HG03460 (cell line): ENCODE data around the gene CLNK.

Source experiments
- ATAC-seq: cut with Tn5 transposase; IDR thresholded peaks from one replicate; pipeline ENCODE4 v1.9.1; 2021; ENCODE audit not compliant: unreplicated experiment

The CLNK gene

GRCh38 chr4:10664408-10664807 lies 20.2 kb downstream of the CLNK start:
- no peak for ATAC-seq

GRCh38 chr4:10662937-10663336 lies 21.6 kb downstream of the CLNK start:
- ATAC-seq, result no peak

GRCh38 chr4:10661047-10661446 lies 23.5 kb downstream of the CLNK start:
- no peak for ATAC-seq

- no peak for ATAC-seq
These were observed 25.3 kb downstream of the CLNK start for GRCh38 chr4:10659251-10659650.

- no peak for ATAC-seq
These were observed 27.6 kb downstream of the CLNK start for GRCh38 chr4:10656988-10657387.

GRCh38 chr4:10656420-10656819 lies 28.1 kb downstream of the CLNK start:
- ATAC-seq, result no peak

GRCh38 chr4:10655968-10656367 lies 28.6 kb downstream of the CLNK start:
- no peak for ATAC-seq

GRCh38 chr4:10648479-10648878 lies 36.1 kb downstream of the CLNK start:
- no peak for ATAC-seq

- no peak for ATAC-seq
These were observed 36.7 kb downstream of the CLNK start for GRCh38 chr4:10647846-10648245.

GRCh38 chr4:10643600-10644425 lies 40.8 kb downstream of the CLNK start:
- ATAC-seq, result no peak

- no peak for ATAC-seq
These were observed 43.9 kb downstream of the CLNK start for GRCh38 chr4:10640561-10641201.

- ATAC-seq, result no peak
These were observed 44.9 kb downstream of the CLNK start for GRCh38 chr4:10639664-10640063.

- no peak for ATAC-seq
These were observed 45.5 kb downstream of the CLNK start for GRCh38 chr4:10639100-10639499.

- no peak for ATAC-seq
These were observed 49.5 kb downstream of the CLNK start for GRCh38 chr4:10635091-10635490.

GRCh38 chr4:10629394-10629793 lies 55.2 kb downstream of the CLNK start:
- ATAC-seq, result peak; percentile 54

GRCh38 chr4:10625131-10625530 lies 59.4 kb downstream of the CLNK start:
- ATAC-seq, result no peak

- no peak for ATAC-seq
These were observed 60.7 kb downstream of the CLNK start for GRCh38 chr4:10623862-10624261.

- ATAC-seq, result no peak
These were observed 61.3 kb downstream of the CLNK start for GRCh38 chr4:10623241-10623640.

- no peak for ATAC-seq
These were observed 61.8 kb downstream of the CLNK start for GRCh38 chr4:10622728-10623127.

GRCh38 chr4:10620935-10621488 lies 63.6 kb downstream of the CLNK start:
- ATAC-seq, result no peak

- no peak for ATAC-seq
These were observed 64.7 kb downstream of the CLNK start for GRCh38 chr4:10619855-10620254.

GRCh38 chr4:10619220-10619619 lies 65.3 kb downstream of the CLNK start:
- ATAC-seq, result no peak
